COLO668 (cell line): ENCODE measurements around the gene IL4R.
"Not testable (repeated sequence)": the region's sequence is repeated elsewhere in the genome, so short reads cannot be mapped to it uniquely, and the experiment has no call there.

Experiments
- DNase-seq: peaks from one replicate; lab custom pipeline; 2025; ENCODE audit not compliant: unreplicated experiment; lab: John Stamatoyannopoulos, UW

Gene IL4R

GRCh38 chr16:27377666-27378485 is 64.1 kb downstream of the IL4R start:
- DNase-seq = no peak

- no peak for DNase-seq
Measured at GRCh38 chr16:27378871-27379481, 65.2 kb downstream of the IL4R start.

GRCh38 chr16:27379919-27380318 is 66.1 kb downstream of the IL4R start:
- no peak for DNase-seq

GRCh38 chr16:27381236-27381635 is 67.5 kb downstream of the IL4R start:
- DNase-seq = no peak

- no peak for DNase-seq
Measured at GRCh38 chr16:27381974-27382855, 68.4 kb downstream of the IL4R start.

- no peak for DNase-seq
Measured at GRCh38 chr16:27383556-27384243, 69.9 kb downstream of the IL4R start.

GRCh38 chr16:27384425-27384824 is 70.7 kb downstream of the IL4R start:
- DNase-seq = no peak

- DNase-seq = no peak
Measured at GRCh38 chr16:27385398-27385797, 71.6 kb downstream of the IL4R start.

- DNase-seq = no peak
Measured at GRCh38 chr16:27386674-27387073, 72.9 kb downstream of the IL4R start.

GRCh38 chr16:27387724-27388123 is 74.0 kb downstream of the IL4R start:
- DNase-seq = no peak

GRCh38 chr16:27389272-27389961 is 75.6 kb downstream of the IL4R start:
- no peak for DNase-seq

GRCh38 chr16:27390151-27390550 is 76.4 kb downstream of the IL4R start:
- no peak for DNase-seq

- no peak for DNase-seq
Measured at GRCh38 chr16:27392671-27393070, 78.9 kb downstream of the IL4R start.

GRCh38 chr16:27394516-27394915 is 80.7 kb downstream of the IL4R start:
- no peak for DNase-seq

GRCh38 chr16:27398341-27398893 is 84.6 kb downstream of the IL4R start:
- DNase-seq = not testable (repeated sequence)

GRCh38 chr16:27398894-27399853 is 85.4 kb downstream of the IL4R start:
- DNase-seq = no peak

- no peak for DNase-seq
Measured at GRCh38 chr16:27399969-27400368, 86.2 kb downstream of the IL4R start.

GRCh38 chr16:27400751-27401620 is 87.2 kb downstream of the IL4R start:
- no peak for DNase-seq
